OCI-LY3 (cell line): Measurements from ENCODE around the gene MCUB.

Source experiments
- H2AFZ ChIP-seq: fragments of 200-600, 300-600 bp; shearing (Covaris generic); 2 replicates; pipeline ENCODE4 v1.6.0; 2014; ENCODE audit warnings: antibody characterized with exemption, low read depth, low read length
- H3K27ac ChIP-seq: fragments of 200-600, 300-600 bp; sonication (generic); 2 replicates; pipeline ENCODE4 v1.5.1; 2014; ENCODE audit warnings: mild to moderate bottlenecking, low read length, moderate library complexity, mixed read lengths
- H3K27me3 ChIP-seq: fragments of 200-600, 300-600 bp; sonication (generic); 2 replicates; pipeline ENCODE4 v1.6.1; 2014; ENCODE audit warnings: low read depth, low read length, mixed read lengths
- H3K36me3 ChIP-seq: fragments of 200-600, 300-600 bp; sonication (generic); replicated peaks from 2 replicates; pipeline ENCODE3; 2014; ENCODE audit warnings: low read depth, low read length, mixed read lengths
- H3K4me1 ChIP-seq: fragments of 300-600, 200-600 bp; sonication (generic); 2 replicates; pipeline ENCODE4 v1.6.1; 2014; ENCODE audit warnings: low read length, mixed read lengths
- H3K4me2 ChIP-seq: fragments of 200-600, 300-600 bp; sonication (generic); 2 replicates; pipeline ENCODE4 v1.6.1; 2014; ENCODE audit warnings: low read length, mixed read lengths
- H3K4me3 ChIP-seq: fragments of 300-600, 200-600 bp; sonication (generic); 2 replicates; pipeline ENCODE4 v1.5.1; 2014; ENCODE audit warnings: antibody characterized with exemption, mild to moderate bottlenecking, low read length, moderate library complexity
- H3K79me2 ChIP-seq: fragments of 300-600, 200-600 bp; shearing (Covaris generic); 2 replicates; pipeline ENCODE4 v1.6.1; 2014; ENCODE audit warnings: mild to moderate bottlenecking, low read length, mixed read lengths
- H3K9ac ChIP-seq: fragments of 300-600, 200-600 bp; shearing (Covaris generic); 2 replicates; pipeline ENCODE4 v1.6.0; 2014; ENCODE audit warnings: mild to moderate bottlenecking, low read length, moderate library complexity
- H3K9me3 ChIP-seq: fragments of 200-600, 300-600 bp; shearing (Covaris generic); 2 replicates; pipeline ENCODE4 v1.6.1; 2014; ENCODE audit warnings: low read length, mixed read lengths; ENCODE audit not compliant: insufficient read depth
- H4K20me1 ChIP-seq: fragments of 200-600, 300-600 bp; sonication (generic); 2 replicates; pipeline ENCODE4 v1.6.1; 2016; ENCODE audit warnings: low read length, mixed read lengths; ENCODE audit not compliant: insufficient read depth
- EZH2phosphoT487 ChIP-seq: fragments of 200-600 bp; shearing (Covaris generic); IDR thresholded peaks from 2 replicates; pipeline ENCODE4 v1.6.1; 2018; ENCODE audit warnings: antibody characterized with exemption, mixed run types, low read depth
- TF ChIP-seq, protein P1 (sequence below): fragments of 200-600, 300-600 bp; sonication (generic); IDR thresholded peaks from 2 replicates; pipeline ENCODE4 v1.5.1; 2014; ENCODE audit warnings: antibody characterized with exemption, low read length, low read depth

MCUB gene

DNA sequence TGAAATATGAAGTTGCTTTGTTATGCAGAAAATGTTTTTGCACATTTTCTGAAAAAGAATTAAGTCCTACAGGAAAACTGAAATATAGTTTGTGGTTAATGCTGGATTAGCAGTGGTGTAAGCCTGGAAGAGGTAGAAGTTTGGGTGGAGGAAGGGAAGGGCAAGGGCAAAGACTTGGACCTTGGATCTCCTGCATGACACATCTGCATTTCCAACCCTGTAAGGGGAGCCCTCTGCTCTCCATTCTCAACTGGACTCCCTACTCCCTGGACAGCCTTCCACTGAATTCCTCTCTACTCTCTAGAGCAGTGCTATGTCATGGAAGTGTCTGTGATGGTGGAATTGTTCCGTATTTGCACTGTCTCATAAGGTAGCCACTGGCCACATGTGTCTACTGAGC, 138.6 kb downstream of the MCUB start:
- H3K4me3 ChIP-seq: no peak overlapping the region
- no peak overlapping the region for H3K4me2 ChIP-seq
- H3K27ac ChIP-seq: no peak overlapping the region
- H3K36me3 ChIP-seq: peaks cover 7% of the 10 kb centered on the region
- no peaks in the 10 kb centered on the region for H3K27me3 ChIP-seq
- H3K4me1 ChIP-seq: peaks cover 8% of the 10 kb centered on the region
- H4K20me1 ChIP-seq: no peaks in the 10 kb centered on the region
- no peak overlapping the region for H3K9ac ChIP-seq
- no peak for TF ChIP-seq EZH2phosphoT487
- TF ChIP-seq, protein P1, sequence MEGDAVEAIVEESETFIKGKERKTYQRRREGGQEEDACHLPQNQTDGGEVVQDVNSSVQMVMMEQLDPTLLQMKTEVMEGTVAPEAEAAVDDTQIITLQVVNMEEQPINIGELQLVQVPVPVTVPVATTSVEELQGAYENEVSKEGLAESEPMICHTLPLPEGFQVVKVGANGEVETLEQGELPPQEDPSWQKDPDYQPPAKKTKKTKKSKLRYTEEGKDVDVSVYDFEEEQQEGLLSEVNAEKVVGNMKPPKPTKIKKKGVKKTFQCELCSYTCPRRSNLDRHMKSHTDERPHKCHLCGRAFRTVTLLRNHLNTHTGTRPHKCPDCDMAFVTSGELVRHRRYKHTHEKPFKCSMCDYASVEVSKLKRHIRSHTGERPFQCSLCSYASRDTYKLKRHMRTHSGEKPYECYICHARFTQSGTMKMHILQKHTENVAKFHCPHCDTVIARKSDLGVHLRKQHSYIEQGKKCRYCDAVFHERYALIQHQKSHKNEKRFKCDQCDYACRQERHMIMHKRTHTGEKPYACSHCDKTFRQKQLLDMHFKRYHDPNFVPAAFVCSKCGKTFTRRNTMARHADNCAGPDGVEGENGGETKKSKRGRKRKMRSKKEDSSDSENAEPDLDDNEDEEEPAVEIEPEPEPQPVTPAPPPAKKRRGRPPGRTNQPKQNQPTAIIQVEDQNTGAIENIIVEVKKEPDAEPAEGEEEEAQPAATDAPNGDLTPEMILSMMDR: no peak
- peaks cover 10% of the 10 kb centered on the region; the same call in 1 of the 2 replicates for H3K79me2 ChIP-seq
- no peak overlapping the region for H2AFZ ChIP-seq
- H3K9me3 ChIP-seq: no peaks in the 10 kb centered on the region

DNA sequence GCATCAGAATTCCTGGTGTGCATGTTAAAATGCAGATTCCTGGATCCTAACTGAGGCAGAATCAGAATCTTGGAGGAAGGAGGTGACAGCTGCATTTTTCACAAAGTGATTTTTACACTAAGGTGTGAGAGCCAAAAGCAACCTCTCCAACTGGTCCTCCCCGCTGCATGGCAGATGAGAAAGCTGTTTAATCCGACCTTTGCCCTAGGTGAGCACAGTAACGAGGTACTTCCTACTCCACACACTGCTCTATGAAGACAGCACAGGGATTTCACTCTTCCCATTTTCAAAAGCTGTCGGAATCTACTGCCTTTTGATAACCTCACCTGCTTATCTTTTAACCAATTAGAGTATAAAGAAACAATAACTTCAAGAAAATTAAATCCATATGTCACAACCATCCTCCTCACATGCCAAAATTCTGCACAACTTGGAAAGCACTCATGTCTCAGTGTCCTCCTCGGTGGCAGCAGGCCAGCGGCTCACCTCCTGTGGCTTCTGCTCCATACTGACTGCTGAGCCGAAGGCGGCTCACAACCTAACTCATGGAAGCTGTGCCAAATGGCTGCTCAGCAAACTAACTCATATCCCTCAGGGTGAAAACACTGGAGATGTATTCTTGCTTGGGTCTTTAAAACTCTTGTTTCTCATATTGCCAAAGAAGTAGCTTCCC, 139.6 kb downstream of the MCUB start:
- Histone ChIP-seq H3K27me3 (no peaks in the 10 kb centered on the region), H3K9me3 (no peaks in the 10 kb centered on the region), H3K79me2 (peaks cover 10% of the 10 kb centered on the region; the same call in 1 of the 2 replicates), H4K20me1 (no peaks in the 10 kb centered on the region), H3K4me1 (peaks cover 12% of the 10 kb centered on the region), H2AFZ (no peak overlapping the region), H3K36me3 (no peaks in the 10 kb centered on the region), H3K4me2 (no peak overlapping the region), H3K4me3 (no peak overlapping the region), H3K27ac (no peak overlapping the region), H3K9ac (no peak overlapping the region)
- TF ChIP-seq, protein P1: no peak
- no peak for TF ChIP-seq EZH2phosphoT487

DNA sequence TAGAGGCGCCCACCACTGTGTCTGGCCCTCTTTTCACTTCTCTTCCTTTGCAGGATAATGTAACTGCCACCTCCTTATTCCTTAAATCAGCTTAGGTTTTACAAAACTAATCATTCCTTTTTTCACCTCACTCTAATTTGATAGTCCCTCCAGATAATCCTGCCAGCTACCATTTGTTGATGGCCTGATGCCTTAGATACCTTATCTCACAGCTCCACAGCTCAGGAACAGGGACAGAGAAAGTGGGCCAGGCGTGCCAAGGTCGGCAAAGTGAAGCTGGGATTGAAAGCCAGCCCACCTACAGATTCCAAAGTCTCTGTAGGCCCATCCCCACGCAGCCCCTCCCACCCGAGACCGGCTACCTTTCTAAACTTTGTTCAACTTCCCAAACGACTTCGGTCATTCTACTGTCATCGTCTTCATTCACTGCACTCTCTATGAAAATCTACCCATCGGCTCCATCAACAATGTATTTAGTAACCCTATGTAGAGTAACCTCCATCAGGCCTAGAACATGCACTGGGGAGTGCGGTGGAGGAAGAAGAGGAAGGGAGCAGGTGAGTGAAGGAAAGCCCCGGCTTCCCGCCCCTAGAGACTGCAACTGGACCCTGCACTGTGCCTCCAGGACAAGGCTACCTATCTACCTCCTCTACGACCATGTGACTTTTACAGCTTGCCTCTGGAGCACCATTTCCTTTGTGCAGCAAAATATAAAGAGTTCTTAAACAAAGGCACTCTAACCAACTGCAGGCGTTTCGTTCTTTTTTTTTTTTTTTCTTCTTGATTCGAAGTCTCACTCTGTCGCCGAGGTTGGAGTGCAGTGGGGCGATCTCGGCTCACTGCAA, 141.7 kb downstream of the MCUB start:
- no peaks in the 10 kb centered on the region for H4K20me1 ChIP-seq
- H3K4me3 ChIP-seq: peak overlapping the region; percentile 89
- H3K9me3 ChIP-seq: no peaks in the 10 kb centered on the region
- H3K9ac ChIP-seq: peak overlapping the region; percentile 88
- no peak for TF ChIP-seq EZH2phosphoT487
- TF ChIP-seq, protein P1: no peak
- peak overlapping the region; percentile 88 for H3K4me2 ChIP-seq
- H2AFZ ChIP-seq: 0 out of 2 replicates have a peak overlapping the region, but pooled peaks have one; percentile 54
- no peaks in the 10 kb centered on the region for H3K36me3 ChIP-seq
- no peak overlapping the region for H3K27ac ChIP-seq
- H3K27me3 ChIP-seq: no peaks in the 10 kb centered on the region
- H3K79me2 ChIP-seq: peaks cover 10% of the 10 kb centered on the region; the same call in 1 of the 2 replicates
- peaks cover 12% of the 10 kb centered on the region for H3K4me1 ChIP-seq
